Activated CD8-positive, alpha-beta memory T cell treated with anti-CD3 and anti-CD28 coated beads, Interleukin-2, amount 50 U/mL, for 4 hours (primary cell): ENCODE results near the gene CACNB2.

ENCODE experiments used
- DNase-seq: peaks from one replicate; pipeline ENCODE4 v3.0.0-alpha.2; 2020

The CACNB2 gene

DNA sequence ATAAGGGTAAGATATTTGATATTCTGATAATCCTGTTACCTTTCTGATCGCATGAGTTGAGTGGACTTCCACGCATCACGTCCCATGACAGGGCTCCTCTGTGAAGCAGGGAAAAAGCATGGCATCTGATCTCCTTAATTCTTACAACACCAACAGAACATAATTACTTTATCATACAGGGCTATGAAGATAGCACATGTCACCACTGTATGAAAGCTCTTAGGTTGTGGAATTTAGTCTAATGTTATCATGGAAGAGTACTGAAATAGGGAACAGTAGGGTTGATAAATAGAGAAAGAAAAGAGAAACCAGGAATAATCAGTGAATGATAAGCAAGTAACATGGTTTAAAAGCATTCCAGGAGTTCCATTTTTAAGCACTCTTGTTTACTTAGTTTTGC lies 212.0 kb downstream of the CACNB2 start:
- DNase-seq: no peak

DNA sequence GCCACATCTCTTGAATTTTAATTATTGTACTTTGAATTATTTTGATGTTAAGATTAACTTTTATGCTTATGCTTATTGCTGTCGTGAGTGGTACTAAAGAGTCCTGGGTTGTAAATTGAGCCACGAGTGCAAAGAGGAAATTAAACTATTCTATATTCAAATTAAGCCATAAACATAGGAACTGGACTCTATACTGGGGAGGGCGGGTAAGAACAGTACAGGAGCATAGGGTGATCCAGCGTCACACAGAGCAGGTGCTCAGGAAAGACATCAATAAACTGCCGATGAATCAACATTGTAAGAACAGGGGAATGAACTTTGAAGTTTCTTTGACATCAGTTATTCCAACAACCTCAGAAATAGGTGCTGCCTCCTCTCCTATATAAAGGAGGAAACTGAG lies 219.6 kb downstream of the CACNB2 start:
- DNase-seq: no peak

DNA sequence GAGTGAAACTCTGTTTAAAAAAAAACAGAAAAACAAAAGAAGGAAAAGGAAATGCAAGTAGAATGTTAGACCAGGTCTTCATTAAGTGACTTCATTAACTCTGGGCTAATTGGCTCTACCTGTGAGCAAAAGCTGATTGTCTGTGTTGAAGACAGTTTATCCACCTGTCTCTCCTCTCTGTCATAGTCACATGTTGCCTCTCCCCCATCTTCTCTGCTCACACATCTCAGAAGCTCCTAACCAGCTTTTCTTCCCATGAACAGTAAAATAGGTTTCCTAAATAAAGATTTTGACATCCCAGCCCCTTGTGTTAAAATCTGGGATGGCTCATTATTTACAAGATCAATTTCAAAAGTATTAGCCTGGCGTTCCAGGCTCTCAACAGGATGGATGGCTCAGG lies 222.7 kb downstream of the CACNB2 start:
- no peak for DNase-seq

DNA sequence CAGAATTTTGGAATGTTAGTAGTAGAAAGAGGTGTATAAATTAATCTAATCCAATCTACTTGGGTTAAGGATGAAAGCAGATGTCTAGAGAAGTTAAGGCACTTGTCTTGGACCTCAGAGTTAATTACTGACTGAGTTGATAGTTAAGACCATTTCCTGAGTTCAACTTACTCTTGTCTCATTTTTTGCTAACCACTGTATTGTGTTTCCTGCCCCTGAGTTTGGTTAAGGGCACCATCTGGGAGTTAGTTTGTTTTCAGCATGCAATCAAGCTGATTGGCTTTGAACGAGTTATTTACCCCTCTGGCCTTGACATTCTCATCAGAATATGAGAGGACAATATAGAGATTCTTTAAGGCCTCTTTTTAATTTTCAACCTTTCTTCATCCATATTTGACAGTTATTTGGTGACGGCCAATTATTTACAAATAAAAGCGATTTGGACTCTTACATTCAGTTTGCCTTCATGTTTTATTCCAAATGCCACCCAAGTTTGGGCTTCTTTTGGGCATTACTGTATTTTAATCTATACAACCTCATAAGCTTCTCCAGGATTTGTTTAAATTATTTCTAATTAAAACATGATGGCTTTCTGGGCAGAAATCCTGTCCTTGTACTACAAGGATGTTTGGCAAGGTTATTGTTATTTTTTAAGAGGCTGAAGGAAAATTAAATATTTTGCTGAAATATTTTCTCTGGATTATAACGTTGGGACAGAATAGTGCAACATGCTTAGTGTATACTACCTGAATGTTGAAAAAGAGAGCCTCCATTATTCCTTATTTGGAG lies 225.0 kb downstream of the CACNB2 start:
- no peak for DNase-seq

DNA sequence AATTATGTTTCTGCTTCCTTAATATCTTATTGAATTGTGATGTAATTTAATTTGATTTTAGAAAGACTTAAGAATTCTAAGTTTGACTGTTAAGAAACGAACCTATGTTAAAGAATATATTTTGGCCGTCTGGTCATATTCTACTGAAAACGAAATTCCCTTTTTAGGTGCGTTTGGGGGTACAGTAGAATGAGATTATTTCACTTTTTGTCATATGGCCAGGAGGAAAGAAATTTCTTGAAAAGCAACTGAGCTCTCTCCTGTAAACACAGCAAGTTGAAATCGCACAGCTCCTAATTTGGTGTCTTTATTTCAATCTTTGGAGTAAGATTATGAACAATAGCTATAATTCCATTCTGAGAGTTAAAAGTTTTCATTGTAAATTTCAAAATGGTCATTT lies 227.6 kb downstream of the CACNB2 start:
- no peak for DNase-seq

DNA sequence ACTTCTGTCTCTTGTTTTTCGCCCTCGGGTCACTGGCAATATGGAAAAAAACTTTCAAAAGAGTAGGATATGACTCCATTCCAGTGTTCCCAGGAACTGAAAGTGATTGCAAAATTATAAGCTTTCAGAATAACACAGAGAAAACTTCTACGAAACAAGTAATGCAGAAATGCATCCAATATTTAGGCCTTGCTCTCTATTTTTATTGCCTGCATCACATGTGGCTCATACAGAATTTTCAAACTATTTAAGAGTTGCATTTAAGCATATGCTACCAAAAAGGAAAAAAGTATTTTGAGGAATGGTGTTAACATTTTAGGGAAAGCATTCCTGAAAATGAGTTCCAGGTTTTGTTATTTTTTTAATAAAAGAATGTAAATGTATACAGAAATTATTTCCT lies 228.0 kb downstream of the CACNB2 start:
- no peak for DNase-seq

DNA sequence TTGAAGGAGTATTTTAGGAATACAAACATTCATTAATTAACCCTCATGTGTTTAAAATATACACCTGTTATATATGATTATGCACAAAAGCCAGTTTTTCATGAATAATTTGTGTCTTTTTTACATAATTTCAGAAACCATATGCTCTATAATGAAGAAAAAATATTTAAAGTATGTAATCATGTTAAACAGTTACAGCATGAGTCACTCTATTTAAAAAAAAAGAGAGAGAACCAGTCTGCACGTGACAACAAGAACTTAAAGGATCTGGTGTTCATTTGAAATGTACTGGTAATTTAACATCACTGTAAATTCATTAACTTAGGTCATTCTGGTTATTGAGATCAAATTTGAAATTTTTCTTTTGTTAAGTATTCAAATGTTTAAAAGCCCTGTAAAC lies 228.5 kb downstream of the CACNB2 start:
- DNase-seq: no peak

DNA sequence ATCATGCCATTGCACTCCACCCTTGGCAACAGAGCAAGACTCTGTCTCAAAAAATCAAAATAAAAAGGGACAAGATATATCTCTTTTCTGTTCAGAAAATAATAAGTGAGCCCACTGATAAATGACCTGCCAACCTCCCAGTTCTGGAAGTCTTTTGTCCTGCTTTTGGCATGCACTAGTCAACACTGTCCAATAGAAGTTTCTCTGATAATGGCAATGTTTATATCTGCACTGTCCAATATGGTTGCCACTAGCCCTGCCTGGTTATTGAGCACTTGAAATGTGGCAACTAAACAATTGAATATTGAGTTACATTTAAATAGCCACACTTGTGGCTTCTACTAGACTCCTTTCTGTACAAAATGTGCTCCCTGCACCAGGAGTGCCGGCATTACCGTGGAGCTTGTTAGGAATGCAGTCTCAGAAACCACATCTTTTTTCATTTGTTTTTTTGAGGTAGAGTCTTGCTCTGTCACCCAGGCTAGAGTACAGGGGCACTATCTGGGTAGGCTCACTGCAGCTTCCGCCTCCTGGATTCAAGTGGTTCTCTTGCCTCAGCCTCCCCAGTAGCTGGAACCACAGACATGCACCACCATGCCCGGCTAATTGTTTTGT lies 229.7 kb downstream of the CACNB2 start:
- DNase-seq: no peak

DNA sequence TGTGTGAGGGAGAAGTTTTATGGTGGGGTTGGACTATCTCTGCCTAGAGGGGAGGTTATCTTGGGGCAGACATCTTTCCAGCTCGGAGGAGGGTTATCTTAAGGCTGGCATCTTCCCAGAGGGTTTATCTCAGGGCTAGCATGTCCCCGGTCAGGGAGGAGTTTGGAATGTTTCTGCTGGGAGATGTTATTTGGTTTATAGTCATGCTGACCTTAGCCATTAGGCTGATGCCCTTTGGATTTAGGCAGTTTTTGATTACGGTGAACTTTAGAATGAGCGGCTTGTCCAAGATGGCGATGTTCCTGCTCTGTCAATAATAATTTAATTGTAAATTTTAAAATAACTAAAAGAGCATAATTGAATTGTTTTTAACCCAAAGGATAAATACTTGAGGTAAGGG lies 236.4 kb downstream of the CACNB2 start:
- no peak for DNase-seq

DNA sequence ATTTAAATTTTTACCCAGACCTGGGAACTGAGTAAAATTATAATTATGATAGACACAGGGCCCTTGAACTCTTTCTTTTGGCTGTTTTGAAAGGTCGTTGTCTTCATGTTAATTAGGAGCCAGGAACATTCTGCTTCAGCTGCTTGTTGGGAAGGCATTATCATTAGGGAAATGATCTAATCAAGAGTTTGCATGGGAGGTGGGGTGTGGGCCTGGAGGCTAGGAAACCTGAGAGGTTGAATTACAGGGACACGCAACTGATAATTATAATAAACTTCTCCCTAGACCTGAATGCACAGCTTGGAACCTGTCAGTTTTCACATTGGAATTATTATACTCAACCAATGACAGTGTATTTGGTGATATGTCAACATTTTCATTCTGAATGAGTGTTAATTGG lies 237.7 kb downstream of the CACNB2 start:
- DNase-seq: no peak

DNA sequence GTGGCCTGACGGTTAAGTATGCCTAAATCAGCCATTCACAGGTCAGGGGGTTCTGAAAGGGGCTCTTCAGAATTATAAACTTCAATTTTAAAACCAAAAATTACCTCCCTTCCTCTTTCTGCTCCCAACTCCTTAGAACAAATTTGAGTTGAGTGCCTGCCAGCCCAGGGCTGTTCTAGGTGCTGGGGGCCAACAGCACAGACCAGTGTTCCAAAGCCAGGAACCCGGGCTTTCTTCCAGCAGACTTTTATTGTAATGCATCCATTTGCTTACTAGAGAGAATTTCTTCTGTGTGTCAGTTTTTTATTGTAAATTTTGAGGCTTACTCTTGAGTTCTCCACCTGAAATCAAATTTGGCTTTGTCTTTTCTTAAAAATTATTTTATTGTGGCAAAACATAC lies 238.5 kb downstream of the CACNB2 start:
- DNase-seq: no peak

DNA sequence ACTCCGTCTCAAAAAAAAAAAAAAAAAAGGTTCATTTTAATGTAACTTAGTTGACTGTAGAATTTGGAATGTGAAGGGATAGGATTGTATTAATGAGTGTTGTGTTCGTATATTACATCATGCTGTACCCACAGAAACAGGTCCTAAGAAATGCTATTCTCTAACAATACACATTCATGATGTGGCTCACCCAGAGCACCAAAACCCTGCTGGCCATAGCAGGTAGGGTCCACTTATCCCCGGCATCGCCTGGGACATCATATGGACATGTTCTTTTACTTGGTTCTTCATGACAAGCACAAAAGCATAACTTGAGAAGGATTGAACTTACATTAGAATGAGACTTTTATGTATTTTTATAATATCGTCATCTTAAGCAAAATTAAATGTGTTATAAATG lies 241.5 kb downstream of the CACNB2 start:
- DNase-seq: no peak

DNA sequence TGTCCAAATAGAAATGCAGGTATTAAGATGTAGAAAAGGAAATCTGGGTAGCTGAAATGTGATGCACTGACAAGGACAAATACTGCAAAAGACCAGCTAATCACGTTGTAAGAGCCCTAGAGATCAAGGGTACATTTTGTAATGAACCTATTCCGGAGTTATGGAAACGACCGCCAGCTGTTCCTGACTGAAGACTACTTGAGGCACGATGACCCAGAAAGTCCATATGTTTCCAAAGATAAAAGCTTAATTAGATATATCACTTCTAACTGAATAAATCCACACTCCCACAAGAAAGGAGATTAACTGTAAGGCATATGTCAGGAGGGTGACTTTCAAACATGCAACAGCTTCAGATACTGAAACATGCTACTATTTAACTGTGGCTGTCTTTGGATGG lies 257.7 kb downstream of the CACNB2 start:
- DNase-seq: no peak

DNA sequence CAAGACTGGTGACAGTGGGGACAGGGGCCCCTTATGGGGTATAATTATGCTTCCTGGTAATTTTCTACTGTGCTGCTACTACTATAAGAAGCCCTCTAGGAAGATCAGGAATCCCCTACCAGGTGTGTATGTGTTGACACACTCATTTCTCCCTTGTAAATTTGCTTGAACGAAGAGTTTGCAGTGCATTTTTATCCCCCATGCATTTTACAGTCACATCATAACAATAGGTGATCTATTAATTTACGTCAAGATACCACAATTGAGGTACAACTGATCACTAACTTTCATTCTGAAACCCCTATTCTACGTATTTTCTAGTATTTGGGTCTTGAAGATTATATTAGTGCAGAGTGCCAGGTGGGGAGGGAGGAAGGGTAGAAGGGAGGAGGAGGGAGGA lies 258.9 kb downstream of the CACNB2 start:
- no peak for DNase-seq

DNA sequence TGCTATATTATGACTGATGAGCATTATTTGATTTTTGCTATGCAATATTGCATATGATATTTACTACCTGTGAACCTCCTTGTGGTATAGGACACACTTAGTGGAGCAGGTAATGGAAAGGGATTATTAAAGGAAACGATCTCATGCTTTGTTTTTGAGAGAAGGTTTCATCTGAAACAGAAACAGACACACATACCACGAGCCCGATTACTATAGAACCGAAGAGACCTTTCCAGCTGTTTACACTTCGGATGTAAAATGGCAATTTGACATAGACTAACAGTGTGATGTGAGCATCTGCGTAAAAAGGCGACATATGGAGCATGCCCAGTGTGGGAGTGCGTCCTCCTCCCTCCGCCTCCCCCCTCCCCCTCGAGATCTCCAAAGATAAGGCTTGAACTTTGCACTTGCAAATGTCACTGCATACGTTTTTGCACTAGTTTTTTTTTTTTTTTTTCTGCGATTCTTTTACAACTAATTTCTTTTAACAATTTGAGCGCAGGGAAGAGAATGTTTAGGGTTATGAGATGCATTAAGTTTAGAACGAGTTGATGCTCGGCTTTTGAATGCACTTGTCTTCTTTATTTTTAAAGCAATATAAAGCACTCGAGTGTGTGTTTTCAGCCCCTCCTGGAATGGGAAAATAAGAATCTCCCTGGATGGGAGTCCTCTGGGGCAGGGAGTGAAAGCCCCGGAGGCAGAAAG lies 260.1 kb downstream of the CACNB2 start:
- no peak for DNase-seq

DNA sequence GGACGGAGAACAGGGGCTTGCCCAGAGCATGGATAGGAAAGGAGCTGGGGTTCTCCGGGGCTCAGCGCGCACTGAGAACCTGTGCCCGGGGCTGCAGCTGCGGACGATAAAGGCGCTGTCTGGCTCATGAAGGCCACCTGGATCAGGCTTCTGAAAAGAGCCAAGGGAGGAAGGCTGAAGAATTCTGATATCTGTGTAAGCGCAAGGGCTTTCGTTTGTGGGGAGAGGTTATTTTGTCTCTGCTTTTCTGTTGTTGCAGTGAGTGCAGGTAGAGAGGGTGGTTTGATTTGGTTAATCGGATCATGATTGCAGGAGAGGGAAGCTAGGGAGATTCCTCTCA lies 260.7 kb downstream of the CACNB2 start:
- DNase-seq: no peak

DNA sequence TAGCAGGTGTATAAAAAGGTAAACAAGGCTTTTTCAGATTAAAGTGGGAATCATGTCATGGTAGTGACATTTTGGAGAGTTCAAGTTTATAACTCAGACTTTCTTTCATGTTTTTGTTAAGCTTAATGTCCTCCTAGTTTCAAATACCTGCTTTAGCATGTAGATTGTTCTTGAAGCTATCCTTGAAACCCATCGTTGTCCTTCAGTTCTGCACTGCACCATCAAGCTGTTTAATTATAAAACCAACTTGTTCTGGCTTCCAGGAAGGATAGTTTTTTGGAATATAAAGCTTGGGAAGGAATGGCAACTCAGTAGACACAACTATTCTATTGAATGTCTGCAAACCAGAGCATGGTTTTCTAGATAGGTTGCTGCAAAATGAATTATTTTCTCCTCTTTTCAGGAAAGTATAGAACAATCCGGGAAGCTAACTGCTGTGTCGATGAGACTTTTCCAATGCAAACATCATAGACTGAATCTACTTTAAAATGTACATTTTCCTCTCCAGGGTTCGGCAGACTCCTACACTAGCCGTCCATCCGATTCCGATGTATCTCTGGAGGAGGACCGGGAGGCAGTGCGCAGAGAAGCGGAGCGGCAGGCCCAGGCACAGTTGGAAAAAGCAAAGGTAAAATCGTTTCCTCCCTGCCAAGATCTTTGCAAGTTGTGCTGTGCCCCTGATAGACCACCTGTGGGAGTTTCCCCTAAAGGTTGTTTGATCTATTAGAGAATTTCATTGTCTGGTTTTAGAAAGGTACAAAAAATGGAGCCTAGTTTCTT lies 261.4 kb downstream of the CACNB2 start:
- DNase-seq: no peak

DNA sequence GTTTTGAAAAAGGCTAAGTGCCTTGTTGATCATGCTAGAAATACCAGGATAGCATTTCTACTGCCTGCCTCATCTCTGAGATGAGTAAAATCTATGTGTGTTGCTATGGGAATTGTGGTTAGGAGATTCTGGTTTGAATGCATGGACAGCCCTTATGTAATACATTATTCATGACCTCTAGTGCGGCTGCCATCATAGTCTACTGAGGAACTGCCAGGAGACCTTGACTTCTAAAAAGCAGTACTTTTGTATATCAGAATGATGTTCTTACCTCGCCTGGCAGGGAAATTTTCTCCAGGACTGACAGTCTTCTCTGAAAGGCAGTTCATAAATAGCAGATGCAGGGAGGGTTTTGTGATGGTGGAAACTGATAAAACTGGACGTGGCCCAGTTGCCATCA lies 262.6 kb downstream of the CACNB2 start:
- no peak for DNase-seq

DNA sequence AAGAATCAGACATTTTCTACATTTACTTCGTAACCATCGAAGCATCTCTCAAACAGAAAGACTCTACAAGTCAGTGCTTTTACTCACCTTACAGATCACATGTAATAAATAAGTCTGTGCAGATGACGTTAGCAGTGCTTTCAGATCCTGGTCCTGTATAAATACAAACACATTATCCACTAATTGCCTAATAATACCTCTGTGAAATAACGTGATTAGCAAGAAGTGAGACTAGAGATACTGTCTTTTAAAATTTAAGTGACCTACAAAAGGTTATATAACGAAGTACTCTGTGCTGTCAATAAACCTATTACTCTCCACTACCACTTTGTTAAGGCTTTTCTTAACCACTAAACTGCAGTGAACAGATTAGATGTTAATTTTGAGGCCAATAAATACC lies 264.3 kb downstream of the CACNB2 start:
- no peak for DNase-seq

DNA sequence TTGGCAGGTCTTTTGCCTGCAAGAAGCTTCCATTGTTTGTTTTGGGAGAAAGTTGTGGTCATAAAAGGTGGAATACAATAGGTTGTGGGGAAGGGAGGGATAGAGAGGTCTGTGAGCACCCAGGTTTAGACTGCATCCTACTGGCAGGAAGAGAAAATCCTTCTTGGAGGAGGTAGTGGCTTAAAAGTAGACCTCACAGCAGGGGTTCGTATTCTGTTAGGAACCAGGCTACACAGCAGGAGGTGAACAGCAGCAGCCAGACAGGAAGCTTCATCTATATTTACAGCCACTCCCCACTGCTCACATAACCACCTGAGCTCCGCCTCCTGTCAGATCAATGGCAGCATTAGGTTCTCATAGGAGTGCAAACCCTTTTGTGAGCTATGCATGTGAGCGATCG lies 265.9 kb downstream of the CACNB2 start:
- no peak for DNase-seq

DNA sequence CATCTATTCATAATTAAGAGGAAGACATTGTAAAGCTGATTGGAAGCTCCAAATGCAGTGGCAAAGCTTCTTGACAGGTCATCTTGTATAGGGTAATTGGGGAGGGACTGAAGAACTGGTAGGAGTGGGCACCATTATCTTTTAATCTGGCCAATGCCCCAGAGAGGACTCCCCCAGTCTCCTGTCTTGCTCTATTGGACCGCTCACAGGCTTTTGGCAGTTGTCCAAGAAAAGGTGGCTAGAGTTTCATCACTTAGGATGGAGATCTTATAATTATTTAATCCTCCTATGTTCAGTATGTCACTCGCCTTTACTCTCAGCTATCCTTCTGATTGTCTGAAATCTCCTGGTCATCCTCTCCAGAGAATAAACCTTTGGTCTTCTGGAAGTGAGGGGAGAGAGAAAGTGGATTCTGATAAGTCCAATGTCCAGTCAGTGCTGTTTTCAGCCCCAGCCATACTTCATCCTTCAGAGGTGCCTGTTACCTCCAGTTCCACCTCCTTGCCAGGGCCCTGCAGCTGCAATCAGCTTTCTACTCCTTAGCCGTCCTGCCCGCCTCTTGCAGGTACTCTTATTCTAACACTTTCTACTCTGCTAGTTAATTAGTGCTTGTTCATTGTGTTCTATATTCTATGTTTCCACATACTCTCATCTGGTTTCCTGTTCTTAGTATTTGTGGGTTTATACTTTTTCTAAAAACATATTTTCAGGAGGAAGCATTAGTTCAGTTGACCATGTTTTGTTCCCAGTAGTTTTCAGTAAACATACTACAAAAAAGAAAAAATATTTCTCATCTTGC lies 269.6 kb downstream of the CACNB2 start:
- no peak for DNase-seq

DNA sequence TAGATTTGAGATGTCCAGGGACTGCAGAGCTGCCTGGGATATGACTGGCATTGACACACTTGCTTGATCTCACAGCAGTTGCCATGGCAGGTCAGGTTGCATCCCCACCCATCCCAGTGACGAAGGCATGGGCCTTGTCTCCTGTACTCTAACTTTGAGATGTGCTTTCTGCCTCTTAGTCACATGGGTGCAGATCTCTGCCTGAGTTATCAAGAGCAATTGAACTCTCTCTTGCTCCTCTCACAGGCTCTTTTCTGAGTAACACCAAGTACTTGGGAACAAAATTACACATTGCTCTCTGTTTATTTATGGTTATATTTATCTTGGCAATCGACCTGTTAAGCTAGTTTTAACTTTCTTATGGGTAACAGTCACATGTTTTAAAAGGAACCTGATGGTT lies 273.8 kb downstream of the CACNB2 start:
- DNase-seq: no peak
